Prostate gland (tissue), 2 donors: ENCODE measurements around the gene THAP4.

Source experiments
- CTCF ChIP-seq, 4 experiments: fragments of 200-600 bp in 2 of 4; fragments of 450-650 bp in 2 of 4; sonication (generic) in 2 of 4; IDR thresholded peaks; 1 replicate in 3 of 4; 2 replicates in 1 of 4; pipeline ENCODE4 v1.5.1; 2016 to 2019; ENCODE audit warnings: antibody characterized with exemption in 4 of 4, mild to moderate bottlenecking in 2 of 4, moderate library complexity in 2 of 4
- POLR2A ChIP-seq: fragments of 450-650 bp; IDR thresholded peaks from one replicate; pipeline ENCODE4 v1.6.1; 2016; ENCODE audit warnings: antibody characterized with exemption, mild to moderate bottlenecking

GRCh38 chr2:241653210-241653750, 16.3 kb upstream of the THAP4 start:
- TF ChIP-seq POLR2A (no peak), CTCF (IDR thresholded peaks at IDR 0.05) (no peak)
